UCSD-AML1 (cell line): ENCODE data around the gene NTRK3.

Source experiments
- DNase-seq: peaks from one replicate; lab custom pipeline; 2025; ENCODE audit not compliant: unreplicated experiment; lab: John Stamatoyannopoulos, UW

The NTRK3 gene

GRCh38 chr15:87906444-87906843, 350.1 kb downstream of the NTRK3 start:
- DNase-seq: no peak

- DNase-seq: peak; percentile 88
Measured at GRCh38 chr15:87902772-87903426, 353.6 kb downstream of the NTRK3 start.

- no peak for DNase-seq
Measured at GRCh38 chr15:87901926-87902690, 354.4 kb downstream of the NTRK3 start.

- no peak for DNase-seq
Measured at GRCh38 chr15:87901008-87901407, 355.5 kb downstream of the NTRK3 start.

GRCh38 chr15:87896936-87897335, 359.6 kb downstream of the NTRK3 start:
- no peak for DNase-seq

GRCh38 chr15:87887177-87887576, 369.4 kb downstream of the NTRK3 start:
- no peak for DNase-seq

GRCh38 chr15:87881026-87881425, 375.5 kb downstream of the NTRK3 start:
- DNase-seq: no peak

GRCh38 chr15:87877822-87878542, 378.6 kb downstream of the NTRK3 start:
- no peak for DNase-seq

- DNase-seq: no peak
Measured at GRCh38 chr15:87877114-87877810, 379.3 kb downstream of the NTRK3 start.

- DNase-seq: peak; percentile 65
Measured at GRCh38 chr15:87874896-87875711, 381.4 kb downstream of the NTRK3 start.

- DNase-seq: no peak
Measured at GRCh38 chr15:87873516-87873915, 383.0 kb downstream of the NTRK3 start.

- no peak for DNase-seq
Measured at GRCh38 chr15:87871731-87872320, 384.7 kb downstream of the NTRK3 start.

GRCh38 chr15:87871258-87871681, 385.3 kb downstream of the NTRK3 start:
- no peak for DNase-seq

- DNase-seq: no peak
Measured at GRCh38 chr15:87866961-87867360, 389.6 kb downstream of the NTRK3 start.

- DNase-seq: no peak
Measured at GRCh38 chr15:87863152-87863551, 393.4 kb downstream of the NTRK3 start.

- DNase-seq: no peak
Measured at GRCh38 chr15:87860743-87861142, 395.8 kb downstream of the NTRK3 start.

- no peak for DNase-seq
Measured at GRCh38 chr15:87858651-87859050, 397.9 kb downstream of the NTRK3 start.

- no peak for DNase-seq
Measured at GRCh38 chr15:87851497-87851896, 405.0 kb downstream of the NTRK3 start.

GRCh38 chr15:87850916-87851315, 405.6 kb downstream of the NTRK3 start:
- DNase-seq: no peak

- no peak for DNase-seq
Measured at GRCh38 chr15:87849181-87849580, 407.4 kb downstream of the NTRK3 start.
